ENCODE data around the gene MRM2.

The MRM2 gene

DNA sequence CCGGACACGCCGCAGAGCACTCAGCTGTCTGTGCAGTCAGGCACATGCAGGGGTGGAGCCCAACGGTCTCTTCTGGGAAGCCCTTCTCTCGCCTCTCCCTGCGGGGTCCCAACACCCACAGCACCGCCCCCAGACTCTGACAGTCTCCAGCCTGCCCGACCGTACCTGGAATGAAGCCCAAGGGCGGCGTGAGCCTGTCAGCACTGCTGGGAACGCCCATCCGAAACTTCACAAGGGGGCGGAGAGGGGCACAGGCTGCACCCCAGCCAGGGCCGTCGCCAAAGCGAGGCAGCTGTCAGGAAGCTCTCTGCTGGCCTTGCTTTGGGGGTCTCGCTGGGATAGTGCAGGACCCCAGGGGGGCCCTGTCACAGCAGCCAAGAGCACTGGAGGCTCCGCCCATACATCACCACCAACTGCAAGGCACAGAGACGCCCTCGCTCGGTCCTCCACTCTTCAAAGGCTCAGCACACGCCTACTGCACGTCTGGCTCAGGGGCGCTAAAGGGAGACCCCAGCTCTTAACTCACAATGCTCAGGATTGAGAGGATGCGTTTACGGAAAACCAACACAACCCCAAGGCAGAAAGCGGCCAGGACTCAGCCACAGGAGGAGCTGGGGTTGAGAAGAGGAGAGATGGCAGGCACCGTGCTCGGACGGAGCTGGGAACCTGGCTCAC is 40.2 kb downstream of the MRM2 start:
- DNase-seq = no peak

DNA sequence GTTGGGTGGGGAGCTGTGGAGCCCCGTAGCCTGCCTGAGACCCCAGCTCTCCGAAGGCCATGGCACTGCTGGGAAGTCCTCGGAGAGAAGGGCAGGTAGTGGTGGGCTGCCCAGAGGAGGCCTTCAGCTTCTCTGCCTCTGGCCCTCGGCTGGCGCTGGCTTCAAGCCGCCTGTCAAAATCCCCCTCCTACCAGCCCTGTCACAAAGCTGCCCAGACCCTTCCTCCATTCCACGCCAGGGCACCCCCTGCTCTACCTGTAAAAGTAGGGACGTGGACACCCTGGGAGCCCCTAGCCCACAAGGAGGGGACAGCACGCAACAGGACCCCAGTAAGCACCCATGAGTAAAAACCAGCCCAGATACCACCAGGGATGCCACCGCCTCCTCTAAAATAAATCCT is 40.9 kb downstream of the MRM2 start:
- DNase-seq = no peak

DNA sequence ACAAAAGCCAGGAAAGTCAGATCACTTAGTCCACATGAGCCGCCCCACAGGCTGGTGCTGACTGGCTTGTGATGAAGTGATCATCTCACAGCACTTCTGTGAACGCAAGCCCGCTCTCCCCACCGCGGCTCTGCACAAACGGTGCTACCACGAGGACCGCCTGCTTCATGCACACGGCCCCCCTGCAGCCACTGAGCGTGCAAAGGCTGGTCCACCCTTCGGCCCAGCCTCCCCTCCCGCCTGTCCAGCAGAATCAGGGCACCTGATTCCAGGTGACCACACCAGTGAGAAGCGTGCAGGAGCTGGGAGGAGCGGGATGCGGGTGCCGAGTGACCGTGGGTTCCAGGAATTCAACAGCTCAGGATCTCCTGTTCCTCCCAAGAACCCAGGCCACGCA is 41.4 kb downstream of the MRM2 start:
- no peak for DNase-seq

DNA sequence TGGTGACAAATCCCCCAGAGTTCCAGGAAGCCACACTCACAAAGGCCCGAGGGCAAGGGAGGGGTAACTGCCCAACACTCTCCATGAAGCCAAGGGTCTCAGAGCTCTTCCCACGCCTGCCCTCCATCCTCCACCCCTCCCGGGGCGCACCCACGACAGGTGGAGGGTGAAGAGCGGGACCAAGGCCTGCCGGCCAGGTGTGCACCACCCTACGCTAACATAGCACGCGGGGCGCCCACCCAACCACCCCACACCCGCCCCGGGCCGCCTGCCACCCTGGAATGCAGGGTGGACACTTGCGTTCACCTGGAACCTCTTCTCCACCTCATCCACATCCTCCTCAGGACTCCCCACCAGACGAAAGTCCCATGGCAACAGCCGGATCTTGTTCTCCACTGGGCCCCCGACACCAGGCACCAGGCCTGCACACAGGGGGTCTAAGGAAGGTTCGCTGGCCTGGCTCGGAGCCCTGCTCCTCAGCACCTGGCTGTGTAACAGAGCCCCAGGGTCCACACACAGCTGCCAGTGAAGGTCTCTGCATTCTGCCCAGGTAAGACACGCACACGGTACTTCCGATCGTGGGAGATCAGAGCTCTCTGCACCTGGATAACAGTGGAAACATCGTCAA is 41.9 kb downstream of the MRM2 start:
- DNase-seq = no peak

DNA sequence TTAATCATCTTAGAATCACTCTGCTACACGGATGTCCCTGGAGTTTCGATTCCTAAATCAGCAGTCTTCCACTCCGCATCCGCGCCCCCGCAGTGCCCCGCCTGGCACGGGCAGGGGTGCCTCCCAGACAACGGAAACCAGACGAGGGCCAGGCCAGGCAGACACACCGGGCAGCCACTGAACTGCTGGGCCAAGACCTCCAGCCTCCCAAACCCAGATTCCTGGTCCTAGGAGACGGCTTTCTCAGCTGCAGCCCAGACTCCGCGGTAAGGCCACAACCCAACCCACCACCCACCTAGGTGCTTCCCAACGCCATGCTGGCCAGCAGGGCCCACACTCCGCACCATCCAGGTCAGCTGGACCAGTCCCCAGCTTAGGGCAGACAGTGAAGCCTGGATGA is 42.5 kb downstream of the MRM2 start:
- no peak for DNase-seq

DNA sequence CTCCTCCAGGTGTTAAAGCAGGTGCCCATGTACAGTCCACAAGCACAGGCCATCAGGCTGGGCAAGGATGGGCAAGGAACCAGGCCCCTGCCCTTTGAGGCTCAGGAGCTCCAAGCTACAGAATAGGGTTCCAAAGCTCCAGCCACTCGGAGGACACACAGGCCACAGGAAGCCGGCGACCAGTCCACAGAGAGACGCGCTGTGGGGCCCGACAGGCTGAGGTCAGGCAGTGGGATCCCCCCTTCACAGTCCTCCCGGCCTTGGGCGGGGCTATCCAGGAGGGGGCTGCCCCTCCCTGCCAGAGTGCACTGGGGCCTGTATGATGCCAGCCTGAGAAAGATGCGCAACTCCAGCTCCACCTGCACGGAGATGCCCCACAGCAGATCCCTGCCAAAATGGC is 43.2 kb downstream of the MRM2 start:
- no peak for DNase-seq

DNA sequence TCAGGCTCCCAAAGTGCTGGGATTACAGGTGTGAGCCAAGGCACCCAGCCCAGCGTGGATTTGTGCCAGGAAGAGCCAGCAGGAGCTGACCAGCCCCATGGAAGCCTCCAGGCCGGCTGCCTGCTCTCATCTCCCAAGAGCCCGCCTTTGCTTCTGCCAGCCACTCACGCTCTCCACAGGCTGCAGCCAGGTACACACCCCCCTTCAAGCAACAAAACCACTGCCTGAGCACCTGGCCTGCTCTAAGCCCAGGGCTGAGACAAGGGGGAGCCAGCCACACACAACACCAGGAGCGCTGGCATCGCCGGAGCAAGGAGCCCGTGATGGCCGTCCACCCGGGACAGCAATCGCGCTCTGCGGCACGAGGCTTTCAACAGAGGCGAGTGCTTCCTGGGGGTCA is 43.8 kb downstream of the MRM2 start:
- no peak for DNase-seq

DNA sequence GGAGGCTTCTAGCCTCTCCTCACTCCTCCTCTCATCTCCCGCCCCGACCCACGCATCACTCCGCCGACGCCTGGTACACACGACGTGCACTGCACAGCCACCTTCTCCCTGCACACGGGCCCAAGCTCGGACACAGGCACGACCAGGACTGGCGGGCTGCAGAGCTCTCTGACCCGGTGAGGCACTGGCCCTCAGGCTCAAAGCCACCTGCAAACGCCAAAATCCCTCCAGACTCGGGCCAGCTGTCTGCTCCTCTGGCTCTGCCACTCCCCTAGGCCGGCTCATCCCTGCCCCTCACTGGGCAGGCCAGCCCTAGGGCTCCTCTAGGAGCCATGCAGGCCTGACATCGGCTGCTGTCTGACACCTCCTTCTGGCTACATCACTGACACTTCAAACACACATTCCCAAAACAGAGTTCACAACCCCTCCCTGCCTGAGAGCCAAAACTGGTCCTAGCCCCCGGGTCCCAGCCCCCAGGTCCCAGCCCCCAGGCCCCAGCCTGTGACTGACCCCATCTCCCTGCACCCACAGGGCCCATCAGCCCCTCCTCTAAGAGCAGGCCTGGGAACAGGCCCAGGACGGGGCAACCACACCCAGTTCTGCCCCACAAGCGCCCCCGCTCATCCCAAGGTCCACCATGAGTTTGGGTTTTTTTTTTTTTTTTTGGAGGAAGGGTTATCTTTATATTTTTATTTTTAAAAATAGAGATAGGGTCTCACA is 44.4 kb downstream of the MRM2 start:
- no peak for DNase-seq

DNA sequence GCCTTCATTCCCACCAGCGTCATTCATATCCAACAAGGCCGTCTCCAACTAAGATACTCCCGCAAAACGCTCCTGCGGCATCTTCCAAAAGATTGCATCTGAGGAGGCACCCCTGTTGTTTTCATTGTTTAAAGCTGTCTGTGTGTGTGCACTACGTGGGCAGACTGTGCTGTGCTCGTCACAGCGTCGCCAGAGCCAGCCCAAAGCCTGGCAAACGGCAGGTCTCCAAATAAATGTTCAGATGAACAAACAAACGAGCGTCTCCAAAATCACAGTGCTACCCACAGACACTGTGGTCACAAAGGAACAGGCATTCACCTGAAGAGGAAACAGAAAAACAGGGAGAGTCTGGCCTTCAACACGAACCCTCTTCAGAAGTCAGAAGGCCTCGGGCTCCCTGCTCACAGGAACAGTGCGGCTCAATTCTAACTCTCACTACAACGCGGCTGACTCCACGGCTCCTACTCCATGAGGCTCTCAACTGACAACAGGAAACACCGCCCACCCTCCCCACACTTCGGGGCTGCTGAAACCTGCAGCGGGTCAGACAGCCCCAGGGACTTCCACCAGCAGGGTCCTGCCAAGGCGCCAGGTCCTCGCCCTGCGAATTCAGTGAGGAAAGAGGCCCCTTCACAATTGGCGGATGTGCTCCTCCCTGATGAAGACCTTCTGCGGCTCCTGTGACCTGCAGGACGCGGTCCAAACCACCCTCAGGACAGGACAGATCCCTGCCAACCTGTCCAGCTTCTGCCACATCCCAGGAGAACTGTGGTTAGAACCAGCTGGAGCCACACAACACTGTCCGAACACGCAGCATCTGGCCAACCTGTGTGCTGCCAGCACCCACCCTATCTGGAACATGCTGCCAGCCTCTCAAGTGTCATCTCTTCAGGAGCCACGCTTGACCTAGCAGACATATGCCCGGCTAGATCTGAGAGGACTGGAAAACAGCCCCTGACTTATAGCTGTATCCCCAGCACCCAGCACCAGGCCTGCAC is 45.3 kb downstream of the MRM2 start:
- DNase-seq = no peak

DNA sequence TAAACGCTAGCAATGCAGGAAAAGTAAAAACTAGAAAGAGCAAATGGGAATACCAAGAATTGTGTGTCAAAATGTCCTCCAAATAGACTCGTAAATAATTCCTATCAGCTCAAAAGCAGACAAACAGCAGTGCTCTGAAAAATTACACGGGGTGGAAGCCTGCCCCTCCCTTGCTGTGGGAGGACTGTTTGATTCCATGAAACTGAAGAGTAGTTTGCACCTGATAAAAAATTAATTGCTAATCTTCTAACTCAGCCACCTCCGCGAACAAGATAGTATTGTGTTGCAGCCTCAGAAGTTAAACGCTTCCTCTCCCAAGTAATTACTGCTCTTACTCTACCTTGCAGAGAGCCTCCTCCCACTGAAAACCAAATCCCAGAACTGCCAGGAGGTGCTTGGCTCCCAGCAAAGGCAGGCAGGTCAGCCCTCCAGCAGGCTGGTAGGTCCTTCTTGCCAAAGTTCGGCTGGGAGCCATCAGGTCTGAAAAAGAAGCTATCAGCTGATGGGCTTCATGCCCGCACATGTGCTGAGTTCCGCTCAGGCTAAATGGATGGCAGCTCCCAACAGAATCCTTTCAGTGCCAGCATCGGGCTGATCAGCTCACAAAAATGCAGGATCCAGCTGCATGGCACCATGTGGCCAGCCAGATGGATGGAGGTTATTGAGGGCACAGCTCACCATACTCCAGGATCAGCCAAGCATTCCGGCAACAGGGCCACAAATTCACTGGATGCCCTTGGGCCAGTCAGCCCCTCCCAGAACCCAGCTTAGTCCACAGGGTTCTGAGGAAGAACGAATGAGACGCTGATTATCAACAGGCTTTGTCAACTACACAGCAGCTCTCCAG is 46.4 kb downstream of the MRM2 start:
- DNase-seq = no peak

DNA sequence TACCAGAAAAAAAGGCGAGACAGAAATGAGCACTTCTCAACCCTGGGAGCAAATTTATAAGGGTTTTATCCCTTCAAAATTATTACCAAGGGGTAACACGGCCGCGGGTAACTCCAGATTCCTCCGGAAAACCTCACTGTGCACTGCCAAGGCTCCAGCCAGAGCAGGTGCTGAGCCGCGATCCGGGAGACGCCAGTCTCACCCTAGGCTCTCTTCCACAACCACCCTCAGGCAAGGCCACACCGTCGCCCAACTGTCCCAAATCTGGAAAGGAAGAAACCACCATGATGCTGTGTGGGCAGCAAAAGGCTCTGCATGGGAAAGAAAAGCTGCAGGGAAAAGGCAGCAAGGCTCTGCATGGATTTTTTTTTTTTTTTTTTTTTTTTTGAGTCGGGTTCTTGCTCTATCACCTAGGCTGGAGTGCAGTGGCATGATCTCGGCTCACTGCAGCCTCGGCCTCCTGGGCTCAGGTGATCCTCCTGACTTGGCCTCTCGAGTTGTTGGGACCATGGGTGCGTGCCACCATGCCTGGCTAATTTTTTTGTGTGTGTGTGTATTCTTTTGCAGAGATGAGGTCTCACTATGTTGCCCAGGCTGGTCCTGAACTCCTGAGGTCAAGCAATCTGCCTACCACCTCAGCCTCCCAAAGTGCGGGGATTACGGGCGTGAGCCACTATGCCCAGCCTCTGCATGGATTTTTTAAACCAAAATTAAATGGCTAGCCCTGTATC is 48.3 kb downstream of the MRM2 start:
- DNase-seq = no peak

DNA sequence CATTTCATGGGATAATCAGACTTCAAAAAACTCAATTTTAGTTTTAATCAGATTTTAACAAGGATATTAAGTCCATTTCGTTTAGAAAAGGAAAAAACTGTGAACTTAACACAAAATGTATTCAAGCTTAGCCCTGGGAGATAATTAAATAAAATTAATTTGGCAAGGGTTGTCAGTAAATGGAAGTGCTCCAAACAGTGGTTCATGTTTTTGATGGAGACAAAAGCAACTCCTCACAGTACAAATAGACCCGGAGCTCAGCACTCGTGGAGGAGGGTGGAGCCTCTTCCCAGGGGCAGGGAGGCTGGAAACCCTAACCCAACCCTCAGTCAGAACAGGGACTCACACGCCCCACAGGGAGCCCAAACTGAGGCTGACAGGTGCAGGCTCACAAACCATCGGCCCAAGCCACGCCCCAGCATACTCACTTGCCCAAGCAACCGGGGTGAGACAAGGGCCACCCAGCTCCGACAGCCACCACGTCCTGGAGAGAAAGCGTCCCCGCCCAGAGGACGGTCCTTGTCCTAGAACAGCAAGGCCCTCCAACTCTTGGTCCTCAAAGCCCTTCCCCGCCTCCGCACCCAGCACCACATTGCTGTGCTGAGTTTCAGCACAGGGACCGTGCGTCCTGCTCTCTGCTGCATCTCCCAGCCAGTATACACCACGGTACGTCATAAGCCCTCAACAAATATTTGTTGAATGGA is 49.0 kb downstream of the MRM2 start:
- no peak for DNase-seq

DNA sequence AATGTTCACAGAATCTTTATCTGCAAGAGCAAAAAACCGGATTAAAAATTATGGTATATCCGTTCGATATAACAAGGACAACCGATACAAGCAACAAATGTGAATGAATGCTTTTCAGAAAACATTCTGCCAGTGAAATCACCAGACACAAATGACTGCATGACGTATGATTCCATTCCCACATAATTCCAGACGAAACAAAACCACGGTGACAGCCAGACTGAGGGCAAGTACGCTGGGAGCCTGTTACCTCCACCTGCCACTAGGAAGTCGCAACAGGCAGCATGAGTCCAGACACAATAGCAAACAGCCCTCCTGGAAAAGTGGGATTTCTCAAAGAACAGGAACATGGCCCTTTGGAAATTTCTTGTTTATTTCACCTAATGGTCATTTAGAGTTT is 51.0 kb downstream of the MRM2 start:
- DNase-seq = no peak

DNA sequence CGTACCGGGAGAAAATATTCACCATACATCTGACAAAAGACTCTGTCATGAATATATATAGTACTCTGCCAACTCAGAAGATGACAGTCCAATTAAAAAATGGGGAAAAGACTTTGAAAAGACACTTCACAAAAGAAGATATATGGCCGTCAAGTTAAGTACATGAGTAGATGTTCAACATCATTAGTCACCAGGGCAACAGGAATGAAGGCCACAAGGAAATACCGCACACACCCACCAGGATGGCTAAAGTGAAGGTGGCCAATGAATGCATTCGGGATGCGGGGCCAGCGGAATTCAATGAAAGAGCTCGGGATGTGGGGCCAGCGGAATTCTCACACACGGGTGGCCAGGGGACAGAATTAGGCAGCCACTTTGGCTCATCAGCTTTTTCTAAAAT is 51.5 kb downstream of the MRM2 start:
- DNase-seq = no peak

DNA sequence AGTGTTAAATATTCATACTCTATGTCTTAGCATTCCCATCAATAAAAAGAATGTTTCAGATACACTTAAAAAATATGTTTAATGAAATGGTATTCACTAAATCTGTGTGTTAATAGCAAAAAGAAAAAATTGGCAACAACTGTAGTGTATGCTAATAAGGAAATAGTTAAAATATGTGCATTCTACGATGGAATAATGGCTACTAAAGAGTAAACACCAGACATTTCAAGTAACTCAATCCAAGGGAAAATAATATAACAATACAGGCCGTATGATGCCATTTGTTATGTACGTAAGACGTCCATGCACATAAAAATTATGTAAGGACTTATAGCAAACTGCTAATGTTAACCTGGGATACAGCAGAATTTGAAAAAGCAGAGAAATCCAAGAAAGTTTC is 55.8 kb downstream of the MRM2 start:
- no peak for DNase-seq

DNA sequence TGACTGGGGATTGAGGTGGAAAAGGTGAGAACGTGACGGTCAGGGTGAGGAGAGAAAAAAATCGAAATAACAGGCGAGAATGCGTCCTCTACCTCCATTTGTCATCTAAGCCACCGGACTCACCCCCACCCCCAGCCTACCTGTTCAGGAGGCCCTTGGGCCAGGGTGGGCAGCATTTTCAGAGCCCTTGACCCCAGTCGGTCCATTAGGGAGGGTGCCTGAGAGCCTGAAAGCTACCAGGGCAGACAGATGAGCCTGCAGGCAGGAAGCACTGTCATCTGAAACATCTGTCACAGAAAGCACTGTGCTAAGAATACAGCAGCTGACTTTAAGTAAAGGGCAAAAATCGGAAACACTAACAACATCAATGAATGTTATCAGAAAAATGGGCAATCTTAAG is 56.3 kb downstream of the MRM2 start:
- DNase-seq = no peak
